Measurements from ENCODE around the gene PLEKHA1.

- no peak for TF ChIP-seq POLR2AphosphoS5 (IDR thresholded peaks at IDR 0.05)
- TF ChIP-seq CTCF (IDR thresholded peaks at IDR 0.05): no peak
Measured at GRCh38 chr10:122390271-122390670, 15.8 kb downstream of the PLEKHA1 start.

Measured in stomach (tissue), 4 donors.